ENCODE measurements around the gene PDE11A.

The PDE11A gene

GRCh38 chr2:177921726-177922125 is 150.9 kb downstream of the PDE11A start:
- DNase-seq, result no peak

DNA sequence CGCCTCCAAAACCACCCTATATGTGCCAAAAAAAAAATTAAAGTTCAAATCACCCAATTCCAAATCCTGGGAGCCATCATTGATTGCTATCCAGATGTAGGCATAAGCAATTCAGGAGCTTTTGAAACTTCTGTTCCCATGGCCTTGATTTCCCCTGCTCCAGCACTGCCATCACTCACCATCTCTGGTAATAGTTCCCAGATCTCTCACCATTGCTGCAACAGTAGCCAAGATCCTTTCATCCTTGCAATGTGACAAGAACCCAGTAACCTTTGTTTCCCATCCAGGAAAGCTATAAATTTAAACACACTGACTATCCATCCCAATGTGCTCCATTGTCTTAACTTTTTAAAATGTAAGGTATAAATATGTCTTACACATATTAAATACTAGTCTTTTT is 155.4 kb downstream of the PDE11A start:
- DNase-seq, result no peak

DNA sequence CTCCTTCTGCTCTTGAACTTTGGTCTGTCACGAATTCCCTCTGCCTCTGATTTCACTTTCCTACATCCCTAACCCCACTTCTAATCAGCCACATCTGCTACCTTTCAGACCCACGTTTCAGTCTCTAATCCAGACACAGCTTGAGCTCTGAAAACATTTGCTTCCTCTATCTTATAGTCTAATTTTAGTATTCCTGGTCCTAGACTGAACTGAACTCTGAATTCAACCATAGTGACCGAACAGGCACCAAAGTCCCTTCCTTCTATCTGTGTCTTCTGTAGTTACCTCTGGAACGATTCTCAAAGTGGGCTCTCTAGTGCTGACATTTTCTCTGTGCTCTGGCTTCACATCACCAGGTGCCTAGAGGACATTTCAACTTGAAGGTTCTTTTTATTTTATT is 156.2 kb downstream of the PDE11A start:
- no peak for DNase-seq

GRCh38 chr2:177914247-177914646 is 158.3 kb downstream of the PDE11A start:
- DNase-seq, result no peak

- DNase-seq, result no peak
These were observed 162.6 kb downstream of the PDE11A start for GRCh38 chr2:177909962-177910361.

DNA sequence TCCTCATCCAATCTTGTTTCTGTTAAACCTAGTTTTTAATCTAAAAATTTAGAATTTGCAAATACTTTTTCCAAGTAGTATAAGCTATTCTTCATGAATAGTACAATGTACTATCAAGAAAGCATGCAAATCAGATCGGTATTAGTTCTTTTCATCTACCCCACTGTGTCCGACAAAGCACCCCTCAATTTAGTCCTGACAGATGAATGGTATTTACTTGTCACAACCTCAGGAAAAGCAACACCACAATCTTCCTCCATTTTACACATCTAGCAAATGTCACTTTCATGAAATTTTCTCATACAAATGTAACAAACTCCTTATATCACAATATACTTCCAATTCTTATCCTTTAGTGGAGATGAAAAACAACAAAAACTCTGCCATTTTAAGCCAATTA is 163.8 kb downstream of the PDE11A start:
- DNase-seq, result no peak

DNA sequence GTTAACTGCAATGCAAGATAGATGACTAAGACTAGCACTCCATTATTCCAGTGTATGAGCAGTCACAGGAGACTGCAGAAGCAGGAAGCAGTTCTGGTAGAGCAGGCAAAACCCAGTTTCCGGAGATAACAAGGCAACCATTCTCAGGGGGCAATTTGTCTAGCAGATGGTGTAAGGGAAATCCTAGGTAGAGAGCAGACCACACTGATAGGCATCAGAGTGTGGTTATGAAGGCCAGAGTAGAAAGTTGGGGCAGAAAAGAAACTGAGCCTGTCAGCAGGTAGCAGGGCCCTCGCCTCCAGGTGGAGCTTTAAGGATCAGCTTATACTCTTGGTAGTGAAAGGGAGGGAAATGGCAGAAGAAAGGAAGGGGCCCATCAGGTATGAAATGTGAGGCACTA is 164.4 kb downstream of the PDE11A start:
- no peak for DNase-seq

- DNase-seq, result peak; percentile 34
These were observed 166.4 kb downstream of the PDE11A start for GRCh38 chr2:177906041-177906718.

DNA sequence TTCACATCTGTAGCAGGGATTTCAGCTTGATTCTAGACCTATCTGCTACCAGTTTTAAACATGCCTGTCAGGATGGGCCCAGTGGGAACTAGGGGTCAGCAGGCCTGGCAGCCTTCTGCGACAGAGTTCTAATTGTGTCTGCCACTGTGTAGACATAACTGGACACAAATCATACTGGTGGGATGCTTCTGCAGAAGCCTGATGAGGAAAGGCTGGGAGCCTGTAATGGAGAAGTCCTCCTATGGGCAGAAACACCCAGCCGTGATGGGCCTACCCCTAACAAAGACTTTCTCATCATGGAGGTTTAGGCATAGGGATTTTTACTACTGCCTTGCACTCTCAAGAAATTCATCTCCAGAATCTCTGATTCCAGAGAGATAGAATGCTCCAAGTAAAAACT is 166.9 kb downstream of the PDE11A start:
- DNase-seq, result no peak

- no peak for DNase-seq
These were observed 170.0 kb downstream of the PDE11A start for GRCh38 chr2:177902395-177903163.

GRCh38 chr2:177900082-177900481 is 172.5 kb downstream of the PDE11A start:
- DNase-seq, result no peak

DNA sequence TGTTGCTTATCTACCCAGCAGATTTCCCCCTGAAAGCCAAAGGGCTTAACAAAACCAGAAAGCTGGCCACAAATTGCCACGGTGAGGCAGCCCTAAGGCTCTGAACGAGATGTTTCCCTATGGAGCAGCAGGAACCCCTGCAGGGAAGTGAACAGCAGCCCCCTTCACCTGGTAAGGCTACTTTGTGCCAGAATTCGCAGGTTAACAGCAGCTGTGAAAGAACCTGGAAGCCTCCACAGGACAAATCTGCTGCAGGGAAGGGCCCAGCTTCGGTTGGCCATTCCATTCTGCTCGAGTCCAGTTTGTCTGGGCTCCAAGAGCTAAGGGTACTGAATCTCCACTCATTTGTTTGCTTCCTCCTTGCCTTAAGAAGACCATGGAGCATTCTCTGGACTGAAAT is 175.3 kb downstream of the PDE11A start:
- no peak for DNase-seq

GRCh38 chr2:177896587-177896986 is 176.0 kb downstream of the PDE11A start:
- no peak for DNase-seq

DNA sequence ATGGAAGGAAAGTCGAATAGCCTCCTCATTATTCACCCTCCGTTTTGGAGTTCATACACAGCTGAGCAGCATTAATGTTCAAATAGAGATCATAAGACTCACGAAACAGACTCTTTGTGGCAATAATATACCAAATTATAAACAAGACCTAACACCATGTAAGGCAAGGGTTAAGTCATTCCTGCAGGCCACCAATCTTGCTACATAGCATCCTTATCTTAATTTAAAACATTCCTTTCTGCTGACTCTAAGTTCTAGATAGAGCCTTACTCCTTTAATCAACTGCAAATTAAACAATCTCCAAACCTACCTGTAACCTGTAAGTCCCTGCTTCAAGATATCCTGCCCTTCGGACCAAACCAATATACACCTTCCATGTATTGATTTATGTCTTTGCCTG is 178.0 kb downstream of the PDE11A start:
- no peak for DNase-seq

- DNase-seq, result no peak
These were observed 178.7 kb downstream of the PDE11A start for GRCh38 chr2:177893880-177894279.

DNA sequence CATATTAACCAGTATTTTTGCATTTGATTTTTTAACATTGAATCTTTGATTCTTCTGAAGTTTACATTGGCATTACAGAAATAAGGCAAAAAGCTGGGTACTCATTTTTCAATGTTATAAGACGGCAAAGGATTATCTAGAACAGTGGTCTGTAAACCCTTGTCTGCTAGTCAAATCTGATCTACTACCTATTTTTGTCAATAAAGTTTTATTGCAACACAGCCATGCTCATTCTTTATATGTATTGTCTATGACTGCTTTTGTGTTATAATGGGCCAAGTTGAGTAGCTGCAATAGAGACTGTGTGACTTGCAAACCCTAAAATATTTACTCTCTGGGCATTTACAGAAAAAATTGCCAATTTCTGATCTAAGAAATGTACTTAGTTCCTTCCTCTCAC is 181.0 kb downstream of the PDE11A start:
- no peak for DNase-seq

GRCh38 chr2:177889818-177890460 is 182.6 kb downstream of the PDE11A start:
- DNase-seq, result no peak

- no peak for DNase-seq
These were observed 184.0 kb downstream of the PDE11A start for GRCh38 chr2:177888581-177888980.

GRCh38 chr2:177887722-177888121 is 184.9 kb downstream of the PDE11A start:
- DNase-seq, result no peak

GRCh38 chr2:177886824-177887223 is 185.8 kb downstream of the PDE11A start:
- no peak for DNase-seq

DNA sequence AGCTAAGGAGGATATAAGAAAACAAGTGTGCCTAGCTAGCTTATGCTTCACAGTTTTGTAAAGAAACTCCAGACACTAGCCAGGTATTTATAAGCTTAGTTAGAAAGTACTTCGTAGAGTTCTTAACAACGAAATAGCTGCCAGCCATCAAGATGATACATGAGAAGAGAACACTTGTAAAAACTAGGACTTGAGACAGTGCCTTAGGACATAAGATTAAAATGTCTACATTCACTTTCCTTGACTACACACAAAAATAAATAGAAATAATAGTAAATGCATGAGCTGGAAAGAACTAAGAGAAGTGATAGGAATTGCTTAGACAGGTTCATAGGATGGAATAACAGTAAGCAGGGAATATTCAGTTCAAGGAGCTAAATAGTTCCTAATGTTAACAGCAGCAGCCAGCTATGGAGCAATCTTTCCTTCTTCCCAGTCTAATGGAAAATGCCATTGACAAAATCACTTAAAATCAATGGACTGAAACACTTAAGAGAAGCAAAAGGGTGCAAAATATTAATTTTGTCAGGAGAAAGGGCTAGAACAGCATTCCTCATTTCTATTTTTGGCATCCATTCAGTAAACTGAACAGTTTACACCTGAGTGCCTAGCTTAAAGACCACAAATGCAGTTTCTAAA is 186.6 kb downstream of the PDE11A start:
- no peak for DNase-seq

- no peak for DNase-seq
These were observed 189.4 kb downstream of the PDE11A start for GRCh38 chr2:177883177-177883576.

DNA sequence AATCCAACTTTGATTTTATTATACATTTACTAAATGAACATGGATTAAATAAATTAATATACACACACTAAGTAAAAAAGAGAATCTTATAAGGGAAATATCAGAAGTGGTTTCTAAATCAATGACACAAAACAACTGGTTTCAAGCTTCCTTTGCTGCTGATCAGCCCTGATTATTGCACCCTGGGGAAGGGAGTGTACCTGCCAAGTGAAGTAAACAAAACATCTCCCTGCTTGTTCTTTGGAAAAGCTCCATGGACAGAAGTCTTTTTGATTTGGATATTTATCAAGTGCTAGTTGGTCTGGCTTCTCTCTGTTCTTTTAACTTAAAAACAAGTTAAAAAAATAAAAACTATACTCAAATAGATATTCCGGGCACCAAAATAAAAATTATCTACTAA is 190.1 kb downstream of the PDE11A start:
- no peak for DNase-seq

GRCh38 chr2:177881921-177882320 is 190.7 kb downstream of the PDE11A start:
- no peak for DNase-seq

All from activated effector memory CD4-positive, alpha-beta T cell treated with Interleukin-2 at 50 U/mL for 16 hours (primary cell).